ENCODE results near the gene POU4F3.

DNA sequence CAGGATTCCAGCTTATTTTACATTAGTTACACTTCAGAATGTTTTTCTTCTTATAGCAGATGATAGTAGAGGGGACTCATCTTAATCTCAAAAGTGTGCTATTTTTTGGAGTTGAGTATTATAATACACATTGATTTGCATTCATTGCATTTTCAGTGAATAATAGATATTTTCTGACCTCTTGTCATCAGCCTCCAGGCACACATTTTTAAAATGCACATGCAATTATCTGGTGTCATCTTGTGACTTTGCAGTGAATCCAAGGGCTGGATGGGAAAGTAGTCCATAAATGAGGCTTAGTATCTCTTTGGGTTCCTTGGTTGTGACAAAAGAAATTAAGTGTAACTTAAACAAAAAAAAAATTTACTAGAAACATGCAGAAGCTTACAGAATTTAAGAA, 28.1 kb upstream of the POU4F3 start:
- TF ChIP-seq POLR2A (IDR thresholded peaks at IDR 0.05; ENCODE audit: low read depth, low read length) (no peak), POLR2AphosphoS5 (IDR thresholded peaks at IDR 0.05; ENCODE audit: low read depth, low read length) (no peak)

All from GM12891 (cell line).